ENCODE results near the gene ACSL1.
"Not testable (repeated sequence)": the region's sequence is repeated elsewhere in the genome, so short reads cannot be mapped to it uniquely, and the experiment has no call there.

Gene ACSL1

GRCh38 chr4:184843984-184844554, 18.3 kb upstream of the ACSL1 start:
- no peak for DNase-seq (ENCODE audit: low read depth in 1 of 2, low spot score in 1 of 2)

GRCh38 chr4:184839075-184839399, 13.3 kb upstream of the ACSL1 start:
- not testable (repeated sequence) for DNase-seq (ENCODE audit: low read depth in 1 of 2, low spot score in 1 of 2)

- no peak for DNase-seq (ENCODE audit: low read depth in 1 of 2, low spot score in 1 of 2)
Observed at GRCh38 chr4:184838249-184839074, 12.7 kb upstream of the ACSL1 start.

- DNase-seq (ENCODE audit: low read depth in 1 of 2, low spot score in 1 of 2): no peak
Observed at GRCh38 chr4:184836613-184837012, 10.8 kb upstream of the ACSL1 start.

GRCh38 chr4:184833046-184833838, 7.5 kb upstream of the ACSL1 start:
- DNase-seq (ENCODE audit: low read depth in 1 of 2, low spot score in 1 of 2): no peak

- DNase-seq (ENCODE audit: low read depth in 1 of 2, low spot score in 1 of 2): no peak
Observed at GRCh38 chr4:184831153-184831552, 5.4 kb upstream of the ACSL1 start.

- no peak for DNase-seq (ENCODE audit: low read depth in 1 of 2, low spot score in 1 of 2)
Observed at GRCh38 chr4:184826691-184827270, 1.0 kb upstream of the ACSL1 start.

GRCh38 chr4:184825141-184825895, 450 bp downstream of the ACSL1 start:
- DNase-seq (ENCODE audit: low read depth in 1 of 2, low spot score in 1 of 2): peak; percentile 12 to 36

- DNase-seq (ENCODE audit: low read depth in 1 of 2, low spot score in 1 of 2): no peak
Observed at GRCh38 chr4:184824776-184825084, 1.0 kb downstream of the ACSL1 start.

GRCh38 chr4:184824081-184824775, 1.5 kb downstream of the ACSL1 start:
- no peak for DNase-seq (ENCODE audit: low read depth in 1 of 2, low spot score in 1 of 2)

- no peak for DNase-seq (ENCODE audit: low read depth in 1 of 2, low spot score in 1 of 2)
Observed at GRCh38 chr4:184823014-184823413, 2.8 kb downstream of the ACSL1 start.

GRCh38 chr4:184822356-184822755, 3.4 kb downstream of the ACSL1 start:
- DNase-seq (ENCODE audit: low read depth in 1 of 2, low spot score in 1 of 2): no peak

GRCh38 chr4:184821242-184821641, 4.5 kb downstream of the ACSL1 start:
- DNase-seq (ENCODE audit: low read depth in 1 of 2, low spot score in 1 of 2): no peak

- no peak for DNase-seq (ENCODE audit: low read depth in 1 of 2, low spot score in 1 of 2)
Observed at GRCh38 chr4:184819786-184820185, 6.0 kb downstream of the ACSL1 start.

GRCh38 chr4:184818216-184818564, 7.6 kb downstream of the ACSL1 start:
- no peak for DNase-seq (ENCODE audit: low read depth in 1 of 2, low spot score in 1 of 2)

- DNase-seq (ENCODE audit: low read depth in 1 of 2, low spot score in 1 of 2): no peak
Observed at GRCh38 chr4:184817494-184818215, 8.1 kb downstream of the ACSL1 start.

GRCh38 chr4:184816962-184817361, 8.8 kb downstream of the ACSL1 start:
- no peak for DNase-seq (ENCODE audit: low read depth in 1 of 2, low spot score in 1 of 2)

- no peak for DNase-seq (ENCODE audit: low read depth in 1 of 2, low spot score in 1 of 2)
Observed at GRCh38 chr4:184815046-184815877, 10.5 kb downstream of the ACSL1 start.

GRCh38 chr4:184814686-184815045, 11.1 kb downstream of the ACSL1 start:
- DNase-seq (ENCODE audit: low read depth in 1 of 2, low spot score in 1 of 2): no peak

Data from stimulated activated CD4-positive, alpha-beta T cell treated with anti-CD3 and anti-CD28 coated beads, Interleukin-15, amount 100 ng/mL, for 1 hour (primary cell).